ENCODE measurements around the gene PLPPR5.
"Not testable (repeated sequence)": the region's sequence is repeated elsewhere in the genome, so short reads cannot be mapped to it uniquely, and the experiment has no call there.

PLPPR5 gene

GRCh38 chr1:99004861-99005442 lies at the start of gene PLPPR5:
Gene PLPPR5 (minus strand): TSS chr1:99004861. CDS start chr1:99004671, 190 bp downstream.
- DNase-seq, result peak; percentile 11

- no peak for DNase-seq
These were observed 47.1 kb upstream of the PLPPR5 start for GRCh38 chr1:99051611-99052283.

GRCh38 chr1:99049745-99050144 lies 45.1 kb upstream of the PLPPR5 start:
- DNase-seq, result no peak

GRCh38 chr1:99036746-99037145 lies 32.1 kb upstream of the PLPPR5 start:
- DNase-seq, result not testable (repeated sequence)

- DNase-seq, result no peak
These were observed 13.7 kb upstream of the PLPPR5 start for GRCh38 chr1:99018313-99018712.

DNA sequence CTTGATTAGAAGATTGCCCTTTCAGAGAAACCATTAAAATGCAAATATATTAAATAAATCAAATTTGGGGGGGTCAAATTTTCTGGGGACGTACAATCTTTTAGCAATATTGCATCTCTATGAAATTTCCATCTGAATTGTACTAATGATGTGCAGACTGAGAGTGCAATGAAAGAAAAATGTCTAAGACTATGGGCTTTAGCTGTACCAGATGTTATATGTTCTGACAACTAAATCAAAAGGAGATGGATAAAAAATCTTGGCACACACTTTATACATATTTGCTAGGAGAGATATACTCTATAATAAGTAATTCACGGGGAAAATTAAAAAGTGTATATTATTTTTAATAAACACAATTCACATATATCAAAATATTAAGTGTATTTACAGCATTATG lies 13.0 kb upstream of the PLPPR5 start:
- DNase-seq, result no peak

- DNase-seq, result no peak
These were observed 6.0 kb upstream of the PLPPR5 start for GRCh38 chr1:99010679-99011078.

- no peak for DNase-seq
These were observed 2.7 kb upstream of the PLPPR5 start for GRCh38 chr1:99007366-99007765.

DNA sequence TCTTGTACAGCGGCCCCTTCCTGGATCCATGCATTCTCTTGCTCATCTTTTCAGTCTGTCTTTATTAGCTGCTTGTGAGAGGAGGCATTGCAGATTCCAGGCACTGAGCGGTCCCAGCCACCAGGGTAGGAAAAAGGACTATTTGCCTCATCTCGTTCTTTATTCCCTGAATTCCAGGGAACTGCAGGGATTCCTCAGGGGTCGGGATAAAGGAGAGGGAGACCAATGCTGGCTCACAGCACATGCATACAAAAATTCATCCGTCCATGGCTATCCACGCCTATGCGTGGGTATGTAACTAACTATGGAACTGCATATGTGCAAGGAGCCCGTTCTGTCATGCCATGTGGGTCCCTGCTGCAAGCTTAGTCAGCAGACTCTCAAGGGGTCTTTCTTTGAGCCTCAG lies 879 bp upstream of the PLPPR5 start:
- no peak for DNase-seq

- DNase-seq, result peak; percentile 3
These were observed 304 bp downstream of the PLPPR5 start for GRCh38 chr1:99004254-99004860.

- DNase-seq, result no peak
These were observed 944 bp downstream of the PLPPR5 start for GRCh38 chr1:99003581-99004253.

DNA sequence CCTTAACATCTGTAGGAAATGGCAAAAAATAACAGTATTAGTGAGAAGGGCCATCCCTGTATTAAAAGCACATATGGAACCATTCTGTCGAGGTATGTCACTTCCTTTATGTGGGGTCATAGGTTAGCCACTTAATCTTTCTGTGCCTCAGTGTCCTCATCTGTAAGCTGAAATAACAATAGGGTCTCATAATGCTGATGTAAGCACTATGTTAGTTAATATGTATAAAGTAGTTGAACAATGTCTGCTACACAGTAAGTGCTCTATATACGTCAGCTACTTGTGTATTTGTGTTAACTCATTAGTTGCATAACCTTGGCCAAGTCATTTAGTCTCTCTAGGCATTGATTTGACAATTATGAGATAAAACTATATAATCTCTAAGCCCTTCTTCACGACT lies 11.8 kb downstream of the PLPPR5 start:
- DNase-seq, result no peak

- DNase-seq, result no peak
These were observed 13.3 kb downstream of the PLPPR5 start for GRCh38 chr1:98991127-98992012.

GRCh38 chr1:98989556-98989907 lies 15.1 kb downstream of the PLPPR5 start:
- no peak for DNase-seq

- no peak for DNase-seq
These were observed 15.6 kb downstream of the PLPPR5 start for GRCh38 chr1:98988904-98989555.

GRCh38 chr1:98985687-98986086 lies 19.0 kb downstream of the PLPPR5 start:
- DNase-seq, result no peak

GRCh38 chr1:98981917-98982513 lies 22.6 kb downstream of the PLPPR5 start:
- no peak for DNase-seq

DNA sequence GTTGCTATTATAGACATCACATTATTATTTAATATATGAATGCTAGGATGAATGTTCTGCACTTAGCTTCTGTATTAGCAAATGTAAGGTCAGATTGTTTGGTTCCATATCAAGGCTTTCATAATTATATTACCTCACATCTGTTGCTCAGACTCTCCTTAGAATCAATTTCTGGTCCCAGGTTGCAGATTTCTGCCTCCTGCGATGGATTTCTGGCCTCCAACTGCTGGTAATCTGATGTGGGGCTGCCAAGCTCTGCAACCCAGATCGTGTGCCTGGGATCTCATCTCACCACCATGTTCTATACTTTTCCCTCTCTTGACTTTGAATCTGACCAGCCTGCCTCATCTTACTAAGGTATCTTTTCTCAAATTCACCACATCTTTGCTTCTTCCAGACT lies 25.2 kb downstream of the PLPPR5 start:
- no peak for DNase-seq

DNA sequence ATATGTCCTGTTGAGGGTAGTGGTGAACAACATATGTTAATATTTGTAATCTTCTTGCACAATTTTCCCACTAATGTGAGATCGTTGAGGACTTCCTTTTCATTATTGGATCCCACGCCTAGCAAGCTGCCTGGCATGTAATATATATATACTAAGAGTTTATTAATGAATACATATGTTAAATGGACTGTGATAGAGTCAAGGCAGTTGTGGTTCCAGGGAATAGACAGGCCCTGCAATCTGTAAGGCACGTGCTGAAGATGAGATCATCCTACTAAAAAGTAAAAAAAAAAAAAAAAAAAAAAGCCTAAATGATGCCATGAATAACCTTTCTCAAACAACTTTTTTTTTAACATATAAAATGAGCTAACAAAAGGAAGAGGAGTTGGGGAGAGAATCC lies 28.9 kb downstream of the PLPPR5 start:
- DNase-seq, result no peak

GRCh38 chr1:98975113-98975512 lies 29.5 kb downstream of the PLPPR5 start:
- DNase-seq, result no peak

- DNase-seq, result no peak
These were observed 34.7 kb downstream of the PLPPR5 start for GRCh38 chr1:98969798-98970490.
